Measurements from ENCODE around the gene EPS15. TPM values are rescaled to one million over a fixed set of nuclear protein-coding genes. Genes with fewer than 3 reads are reported as not detected.

EPS15 gene
- total and polyA plus RNA-seq, 10 of the 15 experiments (the other 5 are each of a cell fraction or from before 2014, with no cell fraction given) = 24.7 to 87.8 (median 56.3) TPM

GRCh38 chr1:51524817-51525216, 5.8 kb upstream of the EPS15 start:
- peaks cover 0 to 3% of the 10 kb centered on the region in 2 experiments; a peak in 1 of 4 replicates for H3K36me3 ChIP-seq (ENCODE audit: control insufficient read depth in 2 of 2, insufficient read depth in 2 of 2, low read length in 1 of 2)
- 100% methylated on average over 1 of the region's 1 CpG for WGBS (ENCODE audit: insufficient coverage, insufficient replicate concordance, low lambda C conversion rate, missing lambda C conversion rate)
- ChIA-PET RAD21 (ENCODE audit: unreplicated experiment) (interaction anchor here (1.4 to 1.8 kb wide), 3 partner anchors 8 to 36 kb away, joined by 3 to 6 read pairs (median 6); no protein-coding TSS in a partner anchor), POLR2A (interaction anchor here (0.5 kb wide), 1 partner anchor 9 kb away, joined by 6 read pairs; no protein-coding TSS in a partner anchor), CTCF (interaction anchor here (1.2 to 2.4 kb wide), 4 partner anchors 9 to 648 kb away, joined by 3 to 19 read pairs (median 3); no protein-coding TSS in a partner anchor), SMC1A (ENCODE audit: uncharacterized antibody, unreplicated experiment) (interaction anchor here (0.6 to 5.9 kb wide), 4 partner anchors 9 to 503 kb away, joined by 3 to 34 read pairs (median 9); no protein-coding TSS in a partner anchor)
- no peaks in the 10 kb centered on the region for H3K79me2 ChIP-seq (ENCODE audit: control insufficient read depth, insufficient read depth, low read length)
- H3K27ac ChIP-seq (ENCODE audit: control insufficient read depth, insufficient read depth) = no peak overlapping the region
- no peak overlapping the region for H3K9ac ChIP-seq (ENCODE audit: control insufficient read depth, insufficient read depth, low read length)
- no peak for ATAC-seq
- FAIRE-seq = no peak
- TF ChIP-seq RAD21 (IDR thresholded peaks at IDR 0.05; ENCODE audit: insufficient read depth, low read depth, low read length) = no peak
- no peak for TF ChIP-seq NFIC (IDR thresholded peaks at IDR 0.05; ENCODE audit: low read depth, low read length)
- no peak for TF ChIP-seq CHD1 (IDR thresholded peaks at IDR 0.05; ENCODE audit: low read depth, low read length)
- no peak for TF ChIP-seq SMAD5 (IDR thresholded peaks at IDR 0.05; ENCODE audit: low read depth)
- no peak for TF ChIP-seq CHD2 (IDR thresholded peaks at IDR 0.05; ENCODE audit: borderline replicate concordance, low read depth, low read length)
- no peak for TF ChIP-seq NBN (IDR thresholded peaks at IDR 0.05)
- no peak for TF ChIP-seq SREBF2 (IDR thresholded peaks at IDR 0.05; ENCODE audit: low read length)
- no peaks in the 10 kb centered on the region for H4K20me1 ChIP-seq (ENCODE audit: control insufficient read depth, insufficient read depth)
- no peak for DNase-seq (ENCODE audit: low read depth, low spot score)
- peaks cover 9% of the 10 kb centered on the region for H3K4me1 ChIP-seq (ENCODE audit: control insufficient read depth, insufficient read depth, low read length)
- H2AFZ ChIP-seq (ENCODE audit: control insufficient read depth, low read depth, low read length) = no peak overlapping the region
- no TSS peak for BruUV-seq (replicated peaks)
- intact Hi-C loops (cut with micrococcal nuclease; ENCODE audit: unreplicated experiment) = no loop called here
- H3K4me2 ChIP-seq (ENCODE audit: control insufficient read depth, insufficient read depth) = no peak overlapping the region
- in situ Hi-C loops (cut with MboI) = no loop called here
- H3K27me3 ChIP-seq (replicated peaks in 1 of 2; ENCODE audit: control insufficient read depth in 2 of 2, insufficient read depth in 2 of 2, low read length in 1 of 2) = no peaks in the 10 kb centered on the region
- H3K9me3 ChIP-seq (replicated peaks; ENCODE audit: control insufficient read depth, insufficient read depth, low read length) = no peaks in the 10 kb centered on the region
- H3K4me3 ChIP-seq = no peak overlapping the region

GRCh38 chr1:51523931-51524330, 4.9 kb upstream of the EPS15 start:
- H3K9ac ChIP-seq (ENCODE audit: control insufficient read depth, insufficient read depth, low read length) = no peak overlapping the region
- WGBS (ENCODE audit: insufficient coverage, insufficient replicate concordance, low lambda C conversion rate, missing lambda C conversion rate) = 99% methylated on average over 4 of the region's 4 CpGs

More at GRCh38 chr1:51523931-51524330, 4.9 kb upstream of the EPS15 start:
- H3K4me3 ChIP-seq = no peak overlapping the region
- ChIA-PET CTCF (interaction anchor here (0.6 to 2.4 kb wide), 6 partner anchors 8 to 651 kb away, joined by 3 to 19 read pairs (median 3); no protein-coding TSS in a partner anchor), POLR2A (interaction anchor here (0.6 to 1.3 kb wide), 4 partner anchors 18 to 555 kb away, joined by 3 to 4 read pairs (median 3); no protein-coding TSS in a partner anchor), SMC1A (ENCODE audit: uncharacterized antibody, unreplicated experiment) (interaction anchor here (0.9 to 5.9 kb wide), 6 partner anchors 8 to 51 kb away, joined by 3 to 34 read pairs (median 7); no protein-coding TSS in a partner anchor), RAD21 (ENCODE audit: unreplicated experiment) (interaction anchor here (1.2 to 1.8 kb wide), 4 partner anchors 9 to 35 kb away, joined by 3 to 6 read pairs (median 4); no protein-coding TSS in a partner anchor)
- H4K20me1 ChIP-seq (ENCODE audit: control insufficient read depth, insufficient read depth) = no peaks in the 10 kb centered on the region
- H3K9me3 ChIP-seq (replicated peaks; ENCODE audit: control insufficient read depth, insufficient read depth, low read length) = no peaks in the 10 kb centered on the region
- H3K27ac ChIP-seq (ENCODE audit: control insufficient read depth, insufficient read depth) = no peak overlapping the region
- H3K36me3 ChIP-seq (ENCODE audit: control insufficient read depth in 2 of 2, insufficient read depth in 2 of 2, low read length in 1 of 2) = peaks cover 0 to 3% of the 10 kb centered on the region in 2 experiments; a peak in 1 of 4 replicates
- DNase-seq (ENCODE audit: low read depth, low spot score) (no peak), FAIRE-seq (no peak), ATAC-seq (no peak)
- no peaks in the 10 kb centered on the region for H3K27me3 ChIP-seq (replicated peaks in 1 of 2; ENCODE audit: control insufficient read depth in 2 of 2, insufficient read depth in 2 of 2, low read length in 1 of 2)
- H3K4me2 ChIP-seq (ENCODE audit: control insufficient read depth, insufficient read depth) = no peak overlapping the region
- in situ Hi-C loops (cut with MboI) (no loop called here), intact Hi-C loops (cut with micrococcal nuclease; ENCODE audit: unreplicated experiment) (no loop called here)
- no peak for TF ChIP-seq FOS (IDR thresholded peaks at IDR 0.05; ENCODE audit: borderline replicate concordance, extremely low read depth, insufficient read length)
- no peak overlapping the region for H2AFZ ChIP-seq (ENCODE audit: control insufficient read depth, low read depth, low read length)
- no TSS peak for BruUV-seq (replicated peaks)
- peaks cover 1% of the 10 kb centered on the region for H3K79me2 ChIP-seq (ENCODE audit: control insufficient read depth, insufficient read depth, low read length)
- H3K4me1 ChIP-seq (ENCODE audit: control insufficient read depth, insufficient read depth, low read length) = peaks cover 11% of the 10 kb centered on the region
